OCI-LY7 (cell line): Measurements from ENCODE around the gene FAM229B.

Experiments used
- EZH2phosphoT487 ChIP-seq: fragments of 200-600 bp; sonication (generic); IDR thresholded peaks from 2 replicates; pipeline ENCODE4 v1.6.1; 2018; ENCODE audit warnings: low read depth, borderline replicate concordance, mild to moderate bottlenecking, mixed run types, antibody characterized with exemption, low read length, moderate library complexity, mixed read lengths
- TF ChIP-seq, protein P1 (sequence below): fragments of 200-600 bp; sonication (generic); conservative IDR thresholded peaks from 2 replicates; pipeline ENCODE4 v1.5.1; 2014; ENCODE audit warnings: mild to moderate bottlenecking, antibody characterized with exemption, low read length, moderate library complexity, mixed read lengths

DNA sequence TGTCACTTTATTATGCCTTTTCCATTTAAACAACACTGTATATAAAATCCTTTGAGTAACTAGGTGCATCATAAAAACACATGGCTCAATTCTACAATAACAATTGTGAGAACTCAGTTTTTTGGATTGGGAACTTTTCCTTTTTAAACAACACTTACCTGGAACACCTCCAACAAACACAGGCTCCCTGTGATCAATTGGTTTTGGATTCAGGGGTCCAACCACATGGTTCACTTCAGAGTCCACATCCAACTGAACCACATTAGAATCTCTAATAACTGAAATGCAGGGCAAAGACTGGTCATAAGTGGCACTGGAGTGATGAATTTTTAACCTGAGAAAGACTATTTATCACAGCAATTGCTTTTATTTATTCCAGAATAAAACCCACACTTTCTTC lies 26.5 kb downstream of the FAM229B start:
- TF ChIP-seq, protein P1, sequence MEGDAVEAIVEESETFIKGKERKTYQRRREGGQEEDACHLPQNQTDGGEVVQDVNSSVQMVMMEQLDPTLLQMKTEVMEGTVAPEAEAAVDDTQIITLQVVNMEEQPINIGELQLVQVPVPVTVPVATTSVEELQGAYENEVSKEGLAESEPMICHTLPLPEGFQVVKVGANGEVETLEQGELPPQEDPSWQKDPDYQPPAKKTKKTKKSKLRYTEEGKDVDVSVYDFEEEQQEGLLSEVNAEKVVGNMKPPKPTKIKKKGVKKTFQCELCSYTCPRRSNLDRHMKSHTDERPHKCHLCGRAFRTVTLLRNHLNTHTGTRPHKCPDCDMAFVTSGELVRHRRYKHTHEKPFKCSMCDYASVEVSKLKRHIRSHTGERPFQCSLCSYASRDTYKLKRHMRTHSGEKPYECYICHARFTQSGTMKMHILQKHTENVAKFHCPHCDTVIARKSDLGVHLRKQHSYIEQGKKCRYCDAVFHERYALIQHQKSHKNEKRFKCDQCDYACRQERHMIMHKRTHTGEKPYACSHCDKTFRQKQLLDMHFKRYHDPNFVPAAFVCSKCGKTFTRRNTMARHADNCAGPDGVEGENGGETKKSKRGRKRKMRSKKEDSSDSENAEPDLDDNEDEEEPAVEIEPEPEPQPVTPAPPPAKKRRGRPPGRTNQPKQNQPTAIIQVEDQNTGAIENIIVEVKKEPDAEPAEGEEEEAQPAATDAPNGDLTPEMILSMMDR: no peak
- no peak for TF ChIP-seq EZH2phosphoT487
